WI38 (cell line): Measurements from ENCODE around the gene CSNK1E.

Experiments used
- H3K4me3 ChIP-seq: 2 replicates; pipeline ENCODE4 v1.5.1; 2011; ENCODE audit warnings: low read depth, mild to moderate bottlenecking, control low read depth, low read length
- CTCF ChIP-seq: IDR thresholded peaks from 2 replicates; pipeline ENCODE4 v1.5.1; 2012; ENCODE audit warnings: low read depth, mild to moderate bottlenecking, control low read depth, low read length

CSNK1E gene

GRCh38 chr22:38260761-38261681 lies 56.2 kb downstream of the CSNK1E start:
- no peak overlapping the region for H3K4me3 ChIP-seq
- TF ChIP-seq CTCF, result no peak

GRCh38 chr22:38259370-38259769 lies 57.9 kb downstream of the CSNK1E start:
- H3K4me3 ChIP-seq, result no peak overlapping the region
- no peak for TF ChIP-seq CTCF

- H3K4me3 ChIP-seq, result no peak overlapping the region
- TF ChIP-seq CTCF, result no peak
Observed at GRCh38 chr22:38258895-38259294, 58.3 kb downstream of the CSNK1E start.

- peak overlapping the region; percentile 42 for H3K4me3 ChIP-seq
- TF ChIP-seq CTCF, result no peak
Observed at GRCh38 chr22:38257650-38258250, 59.5 kb downstream of the CSNK1E start.

- no peak for TF ChIP-seq CTCF
- H3K4me3 ChIP-seq, result peak overlapping the region; percentile 42
Observed at GRCh38 chr22:38257181-38257580, 60.1 kb downstream of the CSNK1E start.

GRCh38 chr22:38255697-38256096 lies 61.5 kb downstream of the CSNK1E start:
- H3K4me3 ChIP-seq, result no peak overlapping the region
- TF ChIP-seq CTCF, result no peak

- H3K4me3 ChIP-seq, result no peak overlapping the region
- TF ChIP-seq CTCF, result no peak
Observed at GRCh38 chr22:38251341-38251692, 65.9 kb downstream of the CSNK1E start.
